Measurements from ENCODE around the gene HDAC2.

GRCh38 chr6:113979937-113980336 lies 9.0 kb upstream of the HDAC2 start:
- TF ChIP-seq POLR2AphosphoS5 (IDR thresholded peaks at IDR 0.05) (no peak), MXI1 (conservative IDR thresholded peaks at IDR 0.05; ENCODE audit: poor library complexity, severe bottlenecking) (no peak), REST (IDR thresholded peaks at IDR 0.05; ENCODE audit: borderline replicate concordance) (no peak), EP300 (conservative IDR thresholded peaks at IDR 0.05; ENCODE audit: poor library complexity, severe bottlenecking) (no peak), EZH2 (IDR thresholded peaks at IDR 0.05; ENCODE audit: borderline replicate concordance, insufficient read depth, low read length, poor library complexity, severe bottlenecking) (no peak)
- TF ChIP-seq, protein P1, sequence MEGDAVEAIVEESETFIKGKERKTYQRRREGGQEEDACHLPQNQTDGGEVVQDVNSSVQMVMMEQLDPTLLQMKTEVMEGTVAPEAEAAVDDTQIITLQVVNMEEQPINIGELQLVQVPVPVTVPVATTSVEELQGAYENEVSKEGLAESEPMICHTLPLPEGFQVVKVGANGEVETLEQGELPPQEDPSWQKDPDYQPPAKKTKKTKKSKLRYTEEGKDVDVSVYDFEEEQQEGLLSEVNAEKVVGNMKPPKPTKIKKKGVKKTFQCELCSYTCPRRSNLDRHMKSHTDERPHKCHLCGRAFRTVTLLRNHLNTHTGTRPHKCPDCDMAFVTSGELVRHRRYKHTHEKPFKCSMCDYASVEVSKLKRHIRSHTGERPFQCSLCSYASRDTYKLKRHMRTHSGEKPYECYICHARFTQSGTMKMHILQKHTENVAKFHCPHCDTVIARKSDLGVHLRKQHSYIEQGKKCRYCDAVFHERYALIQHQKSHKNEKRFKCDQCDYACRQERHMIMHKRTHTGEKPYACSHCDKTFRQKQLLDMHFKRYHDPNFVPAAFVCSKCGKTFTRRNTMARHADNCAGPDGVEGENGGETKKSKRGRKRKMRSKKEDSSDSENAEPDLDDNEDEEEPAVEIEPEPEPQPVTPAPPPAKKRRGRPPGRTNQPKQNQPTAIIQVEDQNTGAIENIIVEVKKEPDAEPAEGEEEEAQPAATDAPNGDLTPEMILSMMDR (IDR thresholded peaks at IDR 0.05; ENCODE audit: poor library complexity, severe bottlenecking) = no peak
